SU-DHL-6 (cell line): Measurements from ENCODE around the gene MCM8.

Source experiments
- H2AFZ ChIP-seq: fragments of 200-600 bp; sonication (generic); 2 replicates; pipeline ENCODE4 v1.6.1; 2014; ENCODE audit warnings: low read depth, mild to moderate bottlenecking, moderate library complexity, mixed read lengths, antibody characterized with exemption, low read length; ENCODE audit not compliant: severe bottlenecking
- H3F3A ChIP-seq: fragments of 200-600 bp; shearing (Covaris generic); 2 replicates; pipeline ENCODE4 v1.6.0; 2016; ENCODE audit warnings: antibody characterized with exemption, mild to moderate bottlenecking; ENCODE audit not compliant: insufficient read depth
- H3K27ac ChIP-seq: fragments of 200-600 bp; sonication (generic); 2 replicates; pipeline ENCODE4 v1.5.1; 2016; ENCODE audit warnings: low read depth, mild to moderate bottlenecking, low read length, moderate library complexity, mixed read lengths
- H3K27me3 ChIP-seq: fragments of 200-600 bp; sonication (generic), shearing (Covaris generic); 2 replicates; pipeline ENCODE4 v1.6.0; 2014; ENCODE audit warnings: mild to moderate bottlenecking, low read length
- H3K36me3 ChIP-seq: fragments of 200-600 bp; sonication (generic); 2 replicates; pipeline ENCODE4 v1.6.1; 2014; ENCODE audit warnings: mild to moderate bottlenecking, low read length, mixed read lengths
- H3K4me2 ChIP-seq: fragments of 300-600, 200-600 bp; shearing (Covaris generic), sonication (generic); 2 replicates; pipeline ENCODE4 v1.6.0; 2014; ENCODE audit warnings: low read length, low read depth, mild to moderate bottlenecking; ENCODE audit not compliant: poor library complexity, severe bottlenecking
- H3K4me3 ChIP-seq: fragments of 200-600 bp; sonication (generic); 2 replicates; pipeline ENCODE4 v1.5.1; 2014; ENCODE audit warnings: antibody characterized with exemption, low read length, mild to moderate bottlenecking, mixed read lengths; ENCODE audit not compliant: insufficient read depth, poor library complexity, severe bottlenecking
- H3K79me2 ChIP-seq: fragments of 200-600 bp; sonication (generic); 2 replicates; pipeline ENCODE4 v1.6.1; 2014; ENCODE audit warnings: mild to moderate bottlenecking, low read length, moderate library complexity; ENCODE audit not compliant: insufficient read depth
- H3K9ac ChIP-seq: fragments of 200-600 bp; sonication (generic); 2 replicates; pipeline ENCODE4 v1.7.0; 2014; ENCODE audit warnings: mild to moderate bottlenecking, low read length
- H3K9me2 ChIP-seq: fragments of 200-600 bp; sonication (generic); replicated peaks from 2 replicates; pipeline ENCODE4 v1.6.1; 2014; ENCODE audit warnings: low read length; ENCODE audit not compliant: insufficient read depth
- H3K9me3 ChIP-seq: fragments of 200-600 bp; sonication (generic); 2 replicates; pipeline ENCODE4 v1.6.1; 2014; ENCODE audit warnings: low read length, mixed read lengths; ENCODE audit not compliant: insufficient read depth
- H4K20me1 ChIP-seq: fragments of 200-600 bp; sonication (generic); 2 replicates; pipeline ENCODE4 v1.6.1; 2014; ENCODE audit warnings: low read depth, mild to moderate bottlenecking, antibody characterized with exemption, low read length, moderate library complexity, mixed read lengths
- EZH2phosphoT487 ChIP-seq: fragments of 200-600 bp; sonication (generic), shearing (Covaris generic); conservative IDR thresholded peaks from 2 replicates; pipeline ENCODE4 v1.6.1; 2018; ENCODE audit warnings: mild to moderate bottlenecking, antibody characterized with exemption, low read length, moderate library complexity, mixed read lengths
- TF ChIP-seq, protein P1 (sequence below): fragments of 200-600 bp; sonication (generic); IDR thresholded peaks from one replicate; pipeline ENCODE4 v1.5.1; 2017; ENCODE audit warnings: antibody characterized with exemption, mild to moderate bottlenecking, low read length, moderate library complexity; ENCODE audit not compliant: insufficient read depth, poor library complexity, severe bottlenecking

MCM8 gene

DNA sequence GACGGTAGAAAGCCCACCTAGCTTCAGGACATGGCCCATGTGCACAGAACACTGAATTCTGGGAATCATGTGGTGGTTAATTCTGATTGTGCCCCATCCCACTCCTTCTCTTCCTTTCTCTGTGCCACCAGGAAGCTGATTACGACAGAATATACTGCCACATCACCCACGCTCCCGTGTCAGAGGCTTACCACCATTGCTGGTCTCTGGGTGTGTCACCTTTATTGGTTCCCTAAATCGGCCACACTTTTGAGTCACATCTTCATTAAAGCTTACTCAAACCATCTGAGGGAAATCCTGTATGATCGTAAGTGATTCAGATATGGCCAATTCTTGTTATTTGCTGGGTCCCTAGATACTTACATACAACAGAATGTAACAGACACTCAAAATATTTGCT is 3.2 kb upstream of the MCM8 start:
- TF ChIP-seq, protein P1, sequence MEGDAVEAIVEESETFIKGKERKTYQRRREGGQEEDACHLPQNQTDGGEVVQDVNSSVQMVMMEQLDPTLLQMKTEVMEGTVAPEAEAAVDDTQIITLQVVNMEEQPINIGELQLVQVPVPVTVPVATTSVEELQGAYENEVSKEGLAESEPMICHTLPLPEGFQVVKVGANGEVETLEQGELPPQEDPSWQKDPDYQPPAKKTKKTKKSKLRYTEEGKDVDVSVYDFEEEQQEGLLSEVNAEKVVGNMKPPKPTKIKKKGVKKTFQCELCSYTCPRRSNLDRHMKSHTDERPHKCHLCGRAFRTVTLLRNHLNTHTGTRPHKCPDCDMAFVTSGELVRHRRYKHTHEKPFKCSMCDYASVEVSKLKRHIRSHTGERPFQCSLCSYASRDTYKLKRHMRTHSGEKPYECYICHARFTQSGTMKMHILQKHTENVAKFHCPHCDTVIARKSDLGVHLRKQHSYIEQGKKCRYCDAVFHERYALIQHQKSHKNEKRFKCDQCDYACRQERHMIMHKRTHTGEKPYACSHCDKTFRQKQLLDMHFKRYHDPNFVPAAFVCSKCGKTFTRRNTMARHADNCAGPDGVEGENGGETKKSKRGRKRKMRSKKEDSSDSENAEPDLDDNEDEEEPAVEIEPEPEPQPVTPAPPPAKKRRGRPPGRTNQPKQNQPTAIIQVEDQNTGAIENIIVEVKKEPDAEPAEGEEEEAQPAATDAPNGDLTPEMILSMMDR, result no peak
- TF ChIP-seq EZH2phosphoT487, result no peak
- Histone ChIP-seq H3K4me2 (no peak overlapping the region), H3F3A (no peaks in the 10 kb centered on the region), H4K20me1 (no peaks in the 10 kb centered on the region), H2AFZ (no peak overlapping the region), H3K9me2 (no peaks in the 10 kb centered on the region), H3K27ac (no peak overlapping the region), H3K4me3 (no peak overlapping the region), H3K79me2 (peaks cover 65% of the 10 kb centered on the region), H3K36me3 (peaks cover 44% of the 10 kb centered on the region), H3K27me3 (no peaks in the 10 kb centered on the region), H3K9ac (no peak overlapping the region), H3K9me3 (no peaks in the 10 kb centered on the region)

DNA sequence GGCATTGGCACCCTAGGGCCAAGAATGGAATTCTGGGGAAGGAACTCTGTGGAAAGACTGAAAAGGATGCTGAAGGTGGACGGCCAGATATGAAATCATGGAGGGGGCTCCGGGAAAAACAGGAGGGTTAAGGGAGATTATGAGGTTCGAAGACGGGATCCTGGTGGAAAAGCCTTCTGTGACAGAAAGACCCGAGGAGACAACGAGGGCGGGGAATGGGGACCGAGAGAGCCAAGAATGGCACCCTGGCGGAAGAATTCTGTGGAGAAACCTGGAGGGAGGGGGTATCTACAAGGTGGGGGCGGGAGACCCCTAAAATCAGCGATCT is 545 bp upstream of the MCM8 start:
- TF ChIP-seq, protein P1, result no peak
- no peak for TF ChIP-seq EZH2phosphoT487
- peak overlapping the region; percentile 75 for H3K4me3 ChIP-seq
- peak overlapping the region; percentile 4; the same call in 1 of the 2 replicates for H3K27ac ChIP-seq
- peak overlapping the region; percentile 80 for H3K9ac ChIP-seq
- H3K27me3 ChIP-seq, result no peaks in the 10 kb centered on the region
- no peak overlapping the region for H2AFZ ChIP-seq
- no peaks in the 10 kb centered on the region for H4K20me1 ChIP-seq
- no peaks in the 10 kb centered on the region for H3K9me3 ChIP-seq
- H3K36me3 ChIP-seq, result peaks cover 41% of the 10 kb centered on the region
- no peaks in the 10 kb centered on the region for H3K9me2 ChIP-seq
- H3F3A ChIP-seq, result no peaks in the 10 kb centered on the region
- H3K4me2 ChIP-seq, result peak overlapping the region; percentile 96
- H3K79me2 ChIP-seq, result peaks cover 74% of the 10 kb centered on the region

DNA sequence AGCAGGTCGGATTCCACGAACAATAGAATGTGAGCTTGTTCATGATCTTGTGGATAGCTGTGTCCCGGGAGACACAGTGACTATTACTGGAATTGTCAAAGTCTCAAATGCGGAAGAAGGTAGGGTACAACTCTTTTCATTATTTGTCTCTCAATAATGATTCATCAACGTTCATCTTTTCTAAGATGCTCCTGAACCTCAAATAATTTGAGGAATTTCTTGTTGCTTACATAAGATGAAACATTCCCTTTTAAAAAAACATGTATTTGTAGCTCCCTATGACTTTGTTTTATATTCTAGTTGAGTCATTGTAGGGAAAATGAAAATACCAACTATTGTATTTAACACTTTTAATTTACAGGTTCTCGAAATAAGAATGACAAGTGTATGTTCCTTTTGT is 17.0 kb downstream of the MCM8 start:
- Histone ChIP-seq H3K27ac (no peak overlapping the region), H3K9ac (no peak overlapping the region), H3K4me3 (no peak overlapping the region), H3F3A (no peaks in the 10 kb centered on the region), H3K36me3 (peaks cover 51% of the 10 kb centered on the region), H3K4me2 (no peak overlapping the region), H3K9me3 (no peaks in the 10 kb centered on the region), H3K27me3 (no peaks in the 10 kb centered on the region), H3K9me2 (no peaks in the 10 kb centered on the region), H3K79me2 (peaks cover 4% of the 10 kb centered on the region; the same call in 1 of the 2 replicates), H2AFZ (no peak overlapping the region), H4K20me1 (no peaks in the 10 kb centered on the region)
- no peak for TF ChIP-seq EZH2phosphoT487
- TF ChIP-seq, protein P1, result no peak
